HepG2 (cell line): ENCODE measurements around the gene BAIAP3. TPM values are rescaled to one million over a fixed set of nuclear protein-coding genes. Genes with fewer than 3 reads are reported as not detected.
A peak's percentile ranks its signal among the peaks of the same experiment; 100 is the strongest.

ENCODE experiments used
- ARID5B ChIP-seq: IDR thresholded peaks from 2 replicates; pipeline ENCODE4 v1.4.0; 2020; ENCODE audit warnings: mild to moderate bottlenecking, missing genetic modification reagents
- EP300 ChIP-seq, 3 experiments: sonication (generic) in 1 of 3; formaldehyde crosslinking in 1 of 3; IDR thresholded peaks; 2 replicates each; pipeline versions ENCODE4 v1.5.1 to v1.6.1; 2011 to 2020; ENCODE audit warnings: low read depth in 2 of 3, low read length in 2 of 3, borderline replicate concordance in 1 of 3, improper control_type of control experiment in 1 of 3, mild to moderate bottlenecking in 1 of 3, missing genetic modification reagents in 1 of 3, moderate library complexity in 1 of 3
- KAT2B ChIP-seq: fragments of 150-350 bp; IDR thresholded peaks from 2 replicates; pipeline ENCODE4 v1.6.1; 2014; ENCODE audit warnings: low read depth, low read length, borderline replicate concordance
- NCOR1 ChIP-seq: fragments of 200-600 bp; sonication (generic); IDR thresholded peaks from 2 replicates; pipeline ENCODE4 v1.7.0; 2017; ENCODE audit warnings: antibody characterized with exemption, low read length, borderline replicate concordance
- RBM39 ChIP-seq: fragments of 200-400 bp; formaldehyde crosslinking; IDR thresholded peaks from one replicate; pipeline ENCODE4 v1.6.1; 2018; ENCODE audit warnings: antibody characterized with exemption, mild to moderate bottlenecking, low read depth, low read length; ENCODE audit not compliant: poor library complexity, severe bottlenecking
- ZBTB39 ChIP-seq: sonication (generic); formaldehyde crosslinking; IDR thresholded peaks from 2 replicates; pipeline ENCODE4 v1.5.0; 2020; ENCODE audit warnings: missing genetic modification reagents
- ZBTB4 ChIP-seq: sonication (generic); formaldehyde crosslinking; IDR thresholded peaks from 2 replicates; pipeline ENCODE4 v1.4.0; 2020; ENCODE audit warnings: missing genetic modification reagents, mild to moderate bottlenecking, borderline replicate concordance
- ZMYM2 ChIP-seq: sonication (generic); formaldehyde crosslinking; IDR thresholded peaks from 2 replicates; pipeline ENCODE4 v1.8.0; 2022; ENCODE audit warnings: mild to moderate bottlenecking, missing genetic modification reagents
- ZNF674 ChIP-seq: sonication (generic); formaldehyde crosslinking; IDR thresholded peaks from 2 replicates; pipeline ENCODE4 v1.5.0; 2020; ENCODE audit warnings: low read depth, mild to moderate bottlenecking, missing genetic modification reagents
- polyA plus RNA-seq, 8 experiments: library from polyadenylated mRNA; depleted of rRNA in 3 of 8; stranded (reverse) in 7 of 8; unstranded in 1 of 8; fragments of >200 nt; fragmentation: Illumina TruSeq in 4 of 8; extraction: Trizol in 4 of 8; gene quantifications; 2 replicates each; pipeline versions ENCODE4 v1.2.1 to v1.2.3, GENCODE V29; 2011 to 2016; ENCODE audit warnings: low read depth in 4 of 8, missing spikeins in 1 of 8, mixed read lengths in 1 of 8; ENCODE audit not compliant: insufficient read depth in 1 of 8
- total RNA-seq, 5 experiments: library from RNA; depleted of rRNA; stranded (reverse); fragments of >200 nt; fragmentation: Illumina TruSeq; extraction: Trizol; gene quantifications; 2 replicates each; pipeline ENCODE4 v1.2.3, GENCODE V29; 2016; ENCODE audit warnings: low read depth in 1 of 5
- TF ChIP-seq, protein P1 (sequence below): sonication (generic); formaldehyde crosslinking; IDR thresholded peaks from 2 replicates; pipeline ENCODE4 v1.4.0; 2020; ENCODE audit warnings: missing genetic modification reagents; ENCODE audit errors: not compliant biosample characterization
- TF ChIP-seq, protein P2 (sequence below), 2 experiments: sonication (generic) in 1 of 2; formaldehyde crosslinking in 1 of 2; IDR thresholded peaks; 2 replicates each; pipeline versions ENCODE4 v1.4.0 to v1.6.1; 2018 to 2020; ENCODE audit warnings: missing genetic modification reagents in 2 of 2, borderline replicate concordance in 1 of 2, low read depth in 1 of 2, mild to moderate bottlenecking in 1 of 2, missing biosample characterization in 1 of 2

The BAIAP3 gene
- total and polyA plus RNA-seq, 2 of the 13 experiments (the other 11 are each of a cell fraction or from before 2014, with no cell fraction given): 3.2 to 5.7 TPM

DNA sequence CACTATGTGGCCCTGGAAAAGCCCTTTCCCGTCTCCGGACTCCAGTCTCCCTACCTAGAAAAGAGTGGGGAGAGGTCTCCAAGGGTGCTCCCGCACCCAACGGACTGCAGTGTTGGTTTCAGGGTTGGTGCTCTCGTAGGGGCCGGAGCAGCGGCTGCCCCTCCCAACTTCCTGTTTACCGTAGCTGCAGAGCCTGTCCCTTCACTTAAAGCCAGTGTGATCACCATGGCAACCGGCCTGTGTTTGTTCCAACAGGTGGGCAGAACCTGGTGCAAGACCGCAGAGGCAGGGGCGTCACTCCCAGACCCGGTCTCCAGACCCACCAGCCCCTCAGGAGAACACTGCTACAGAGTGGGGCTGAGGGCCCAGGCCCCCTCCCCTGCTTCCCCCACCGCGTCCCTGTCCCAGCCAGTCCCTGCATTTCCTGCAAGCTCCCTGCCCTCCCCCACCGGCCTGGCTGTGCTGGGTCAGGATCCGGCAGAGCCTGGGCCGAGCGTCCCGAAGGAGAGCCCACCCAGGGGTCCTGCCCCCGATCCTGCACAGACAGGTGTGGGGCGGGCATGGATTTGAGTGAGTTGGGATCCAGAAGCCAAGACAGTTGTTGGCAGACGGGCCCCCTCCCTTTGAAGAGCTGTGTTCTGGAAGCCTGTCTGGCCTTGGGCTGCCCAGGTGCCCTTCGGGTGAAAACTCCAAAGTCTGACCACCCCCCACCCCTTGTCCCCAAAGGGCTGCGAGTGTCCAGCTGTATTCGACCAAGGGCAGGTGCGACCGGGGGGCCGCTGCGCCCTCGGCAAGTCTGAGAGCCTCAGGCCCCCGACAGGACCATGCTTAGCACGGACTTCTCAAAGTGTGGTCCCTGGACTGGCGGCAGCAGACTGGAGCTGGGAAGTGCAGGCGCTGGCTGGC lies 1.5 kb upstream of the BAIAP3 start (continued):
- TF ChIP-seq ZBTB39 (no peak), ZMYM2 (CRISPR knock-in tag) (no peak), EP300 (IDR thresholded peaks at IDR 0.05; ENCODE audit: low read depth in 2 of 2, low read length in 2 of 2) (peak in 1 of 2 experiments; percentile 6; a peak in 1 of 4 replicates), EP300 (CRISPR knock-in tag; IDR thresholded peaks at IDR 0.05; ENCODE audit: borderline replicate concordance) (no peak), RBM39 (peak; percentile 59), ZBTB4 (CRISPR knock-in tag) (peak; percentile 20; the same call in 1 of the 2 replicates), KAT2B (no peak), ZNF674 (CRISPR knock-in tag) (no peak), NCOR1 (no peak), ARID5B (CRISPR knock-in tag) (no peak)
- TF ChIP-seq, protein P1, sequence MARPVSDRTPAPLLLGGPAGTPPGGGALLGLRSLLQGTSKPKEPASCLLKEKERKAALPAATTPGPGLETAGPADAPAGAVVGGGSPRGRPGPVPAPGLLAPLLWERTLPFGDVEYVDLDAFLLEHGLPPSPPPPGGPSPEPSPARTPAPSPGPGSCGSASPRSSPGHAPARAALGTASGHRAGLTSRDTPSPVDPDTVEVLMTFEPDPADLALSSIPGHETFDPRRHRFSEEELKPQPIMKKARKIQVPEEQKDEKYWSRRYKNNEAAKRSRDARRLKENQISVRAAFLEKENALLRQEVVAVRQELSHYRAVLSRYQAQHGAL (CRISPR knock-in tag): peak; percentile 4
- TF ChIP-seq, protein P2, sequence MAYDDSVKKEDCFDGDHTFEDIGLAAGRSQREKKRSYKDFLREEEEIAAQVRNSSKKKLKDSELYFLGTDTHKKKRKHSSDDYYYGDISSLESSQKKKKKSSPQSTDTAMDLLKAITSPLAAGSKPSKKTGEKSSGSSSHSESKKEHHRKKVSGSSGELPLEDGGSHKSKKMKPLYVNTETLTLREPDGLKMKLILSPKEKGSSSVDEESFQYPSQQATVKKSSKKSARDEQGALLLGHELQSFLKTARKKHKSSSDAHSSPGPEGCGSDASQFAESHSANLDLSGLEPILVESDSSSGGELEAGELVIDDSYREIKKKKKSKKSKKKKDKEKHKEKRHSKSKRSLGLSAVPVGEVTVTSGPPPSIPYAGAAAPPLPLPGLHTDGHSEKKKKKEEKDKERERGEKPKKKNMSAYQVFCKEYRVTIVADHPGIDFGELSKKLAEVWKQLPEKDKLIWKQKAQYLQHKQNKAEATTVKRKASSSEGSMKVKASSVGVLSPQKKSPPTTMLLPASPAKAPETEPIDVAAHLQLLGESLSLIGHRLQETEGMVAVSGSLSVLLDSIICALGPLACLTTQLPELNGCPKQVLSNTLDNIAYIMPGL (CRISPR knock-in tag; IDR thresholded peaks at IDR 0.05; ENCODE audit: borderline replicate concordance in 1 of 2, low read depth in 1 of 2): 0 out of 4 replicates have a peak, but pooled peaks of 1 of the 2 experiments have one; percentile 10
